HepG2 (cell line): ENCODE measurements around the gene MPZL3. TPM values are rescaled to one million over a fixed set of nuclear protein-coding genes. Genes with fewer than 3 reads are reported as not detected.

Experiments
- AGO1 ChIP-seq: fragments of 200-400 bp; formaldehyde crosslinking; IDR thresholded peaks from 2 replicates; pipeline ENCODE4 v1.6.1; 2017; ENCODE audit warnings: mild to moderate bottlenecking, low read depth, low read length, moderate library complexity; ENCODE audit not compliant: poor library complexity, severe bottlenecking
- DBP ChIP-seq: sonication (generic); formaldehyde crosslinking; IDR thresholded peaks from 2 replicates; pipeline ENCODE4 v1.4.0; 2020; ENCODE audit warnings: missing genetic modification reagents; ENCODE audit errors: not compliant biosample characterization
- ELK4 ChIP-seq: sonication (generic); formaldehyde crosslinking; IDR thresholded peaks from 2 replicates; pipeline ENCODE4 v1.9.0; 2021; ENCODE audit warnings: missing genetic modification reagents, borderline replicate concordance
- FOXA1 ChIP-seq, 2 experiments: fragments of 450-650 bp in 1 of 2; sonication (generic) in 1 of 2; formaldehyde crosslinking in 1 of 2; IDR thresholded peaks; 2 replicates each; pipeline versions ENCODE4 v1.4.0 to v1.6.1; 2016 to 2020; ENCODE audit warnings: missing genetic modification reagents in 1 of 2
- FOXA3 ChIP-seq: IDR thresholded peaks from 2 replicates; pipeline ENCODE4 v1.6.1; 2016; ENCODE audit warnings: missing genetic modification reagents, missing compliant biosample characterization
- FOXP1 ChIP-seq, 2 experiments: fragments of 450-650 bp in 1 of 2; IDR thresholded peaks; 2 replicates each; pipeline ENCODE4 v1.6.1; 2017 to 2018; ENCODE audit warnings: antibody characterized with exemption in 1 of 2
- GTF3A ChIP-seq: sonication (generic); formaldehyde crosslinking; conservative IDR thresholded peaks from 2 replicates; pipeline ENCODE4 v1.4.0; 2020; ENCODE audit warnings: mild to moderate bottlenecking, missing genetic modification reagents
- HDAC1 ChIP-seq: sonication (generic); formaldehyde crosslinking; IDR thresholded peaks from 2 replicates; pipeline ENCODE4 v1.5.1; 2020; ENCODE audit warnings: mild to moderate bottlenecking, missing genetic modification reagents
- JARID2 ChIP-seq: sonication (generic); formaldehyde crosslinking; IDR thresholded peaks from 2 replicates; pipeline ENCODE4 v1.8.1; 2023; ENCODE audit warnings: missing genetic modification reagents, inconsistent platforms; ENCODE audit not compliant: insufficient replicate concordance
- KAT2B ChIP-seq: fragments of 150-350 bp; IDR thresholded peaks from 2 replicates; pipeline ENCODE4 v1.6.1; 2014; ENCODE audit warnings: low read depth, low read length, borderline replicate concordance
- MTF1 ChIP-seq: sonication (generic); formaldehyde crosslinking; IDR thresholded peaks from 2 replicates; pipeline ENCODE4 v1.5.0; 2020; ENCODE audit warnings: missing genetic modification reagents
- POLR2AphosphoS5 ChIP-seq: IDR thresholded peaks from 2 replicates; pipeline ENCODE4 v1.6.1; 2012; ENCODE audit warnings: low read depth, low read length
- PPARG ChIP-seq: conservative IDR thresholded peaks from 2 replicates; pipeline ENCODE4 v1.6.1; 2016; ENCODE audit warnings: missing biosample characterization, missing genetic modification reagents
- SP140L ChIP-seq: sonication (generic); formaldehyde crosslinking; IDR thresholded peaks from 2 replicates; pipeline ENCODE4 v1.4.0; 2020; ENCODE audit warnings: missing genetic modification reagents, borderline replicate concordance
- U2AF1 ChIP-seq: fragments of 200-400 bp; formaldehyde crosslinking; optimal IDR thresholded peaks from 2 replicates; pipeline ENCODE3; 2017; ENCODE audit warnings: mild to moderate bottlenecking, low read depth, low read length
- YY1 ChIP-seq: IDR thresholded peaks from 2 replicates; pipeline ENCODE4 v1.6.1; 2011; ENCODE audit warnings: low read length, low read depth, moderate library complexity, mild to moderate bottlenecking; ENCODE audit not compliant: insufficient read depth, insufficient replicate concordance
- ZFAT ChIP-seq: sonication (generic); formaldehyde crosslinking; conservative IDR thresholded peaks from 2 replicates; pipeline ENCODE4 v1.8.1; 2023; ENCODE audit warnings: missing genetic modification reagents, inconsistent platforms
- ZNF18 ChIP-seq: sonication (generic); formaldehyde crosslinking; IDR thresholded peaks from 2 replicates; pipeline ENCODE4 v1.8.0; 2022; ENCODE audit warnings: mild to moderate bottlenecking, missing genetic modification reagents; ENCODE audit not compliant: insufficient replicate concordance
- ZNF253 ChIP-seq: sonication (generic); formaldehyde crosslinking; IDR thresholded peaks from 2 replicates; pipeline ENCODE4 v1.8.0; 2022; ENCODE audit warnings: mild to moderate bottlenecking, missing genetic modification reagents, borderline replicate concordance
- ZNF740 ChIP-seq: sonication (generic); formaldehyde crosslinking; IDR thresholded peaks from 2 replicates; pipeline ENCODE4 v1.4.0; 2020; ENCODE audit warnings: missing genetic modification reagents
- ZNF777 ChIP-seq: sonication (generic); formaldehyde crosslinking; IDR thresholded peaks from 2 replicates; pipeline ENCODE4 v1.4.0; 2020; ENCODE audit warnings: missing genetic modification reagents
- ZSCAN31 ChIP-seq: sonication (generic); formaldehyde crosslinking; IDR thresholded peaks from 2 replicates; pipeline ENCODE4 v1.5.0; 2020; ENCODE audit warnings: low read depth, mild to moderate bottlenecking, missing genetic modification reagents
- ZUFSP ChIP-seq: sonication (generic); formaldehyde crosslinking; IDR thresholded peaks from 2 replicates; pipeline ENCODE4 v1.9.0; 2021; ENCODE audit warnings: missing genetic modification reagents, mild to moderate bottlenecking, borderline replicate concordance
- polyA plus RNA-seq, 8 experiments: library from polyadenylated mRNA; depleted of rRNA in 3 of 8; stranded (reverse) in 7 of 8; unstranded in 1 of 8; fragments of >200 nt; fragmentation: Illumina TruSeq in 4 of 8; extraction: Trizol in 4 of 8; gene quantifications; 2 replicates each; pipeline versions ENCODE4 v1.2.1 to v1.2.3, GENCODE V29; 2011 to 2016; ENCODE audit warnings: low read depth in 4 of 8, missing spikeins in 1 of 8, mixed read lengths in 1 of 8; ENCODE audit not compliant: insufficient read depth in 1 of 8
- total RNA-seq, 5 experiments: library from RNA; depleted of rRNA; stranded (reverse); fragments of >200 nt; fragmentation: Illumina TruSeq; extraction: Trizol; gene quantifications; 2 replicates each; pipeline ENCODE4 v1.2.3, GENCODE V29; 2016; ENCODE audit warnings: low read depth in 1 of 5

Gene MPZL3
- total and polyA plus RNA-seq, 2 of the 13 experiments (the other 11 are each of a cell fraction or from before 2014, with no cell fraction given), result 5.3 to 9.3 TPM

GRCh38 chr11:118251858-118252652 is at the start of gene MPZL3 (continued):
- TF ChIP-seq FOXA3 (peak; percentile 69), YY1 (peak; percentile 92), KAT2B (no peak), HDAC1 (peak; percentile 78), ZNF18 (CRISPR knock-in tag) (no peak), GTF3A (CRISPR knock-in tag) (no peak), MTF1 (no peak), ZNF253 (CRISPR knock-in tag) (no peak), AGO1 (no peak), ZNF777 (CRISPR knock-in tag) (no peak; the same call in 1 of the 2 replicates), SP140L (CRISPR knock-in tag) (no peak), JARID2 (CRISPR knock-in tag) (no peak), ZNF740 (CRISPR knock-in tag) (no peak), FOXP1 (IDR thresholded peaks at IDR 0.05) (no peak), FOXP1 (CRISPR knock-in tag; IDR thresholded peaks at IDR 0.05) (0 out of 2 replicates have a peak, but pooled peaks have one; percentile 36), ZUFSP (CRISPR knock-in tag) (no peak), PPARG (CRISPR knock-in tag) (0 out of 2 replicates have a peak, but pooled peaks have one; percentile 16), U2AF1 (no peak), ZSCAN31 (CRISPR knock-in tag) (peak; percentile 80; the same call in 1 of the 2 replicates), ZFAT (CRISPR knock-in tag) (no peak), POLR2AphosphoS5 (peak; percentile 71), ELK4 (CRISPR knock-in tag) (no peak), FOXA1 (IDR thresholded peaks at IDR 0.05) (no peak), FOXA1 (CRISPR knock-in tag; IDR thresholded peaks at IDR 0.05) (peak; percentile 70), DBP (CRISPR knock-in tag) (no peak)
